GM18873 (cell line): ENCODE measurements around the gene PHKA2.
"Not testable (repeated sequence)": the region's sequence is repeated elsewhere in the genome, so short reads cannot be mapped to it uniquely, and the experiment has no call there.

Experiments
- ATAC-seq: cut with Tn5 transposase; IDR thresholded peaks from one replicate; pipeline ENCODE4 v1.9.1; 2021; ENCODE audit warnings: mild to moderate bottlenecking, moderate library complexity, moderate number of reproducible peaks; ENCODE audit not compliant: unreplicated experiment, low FRiP score

The PHKA2 gene

DNA sequence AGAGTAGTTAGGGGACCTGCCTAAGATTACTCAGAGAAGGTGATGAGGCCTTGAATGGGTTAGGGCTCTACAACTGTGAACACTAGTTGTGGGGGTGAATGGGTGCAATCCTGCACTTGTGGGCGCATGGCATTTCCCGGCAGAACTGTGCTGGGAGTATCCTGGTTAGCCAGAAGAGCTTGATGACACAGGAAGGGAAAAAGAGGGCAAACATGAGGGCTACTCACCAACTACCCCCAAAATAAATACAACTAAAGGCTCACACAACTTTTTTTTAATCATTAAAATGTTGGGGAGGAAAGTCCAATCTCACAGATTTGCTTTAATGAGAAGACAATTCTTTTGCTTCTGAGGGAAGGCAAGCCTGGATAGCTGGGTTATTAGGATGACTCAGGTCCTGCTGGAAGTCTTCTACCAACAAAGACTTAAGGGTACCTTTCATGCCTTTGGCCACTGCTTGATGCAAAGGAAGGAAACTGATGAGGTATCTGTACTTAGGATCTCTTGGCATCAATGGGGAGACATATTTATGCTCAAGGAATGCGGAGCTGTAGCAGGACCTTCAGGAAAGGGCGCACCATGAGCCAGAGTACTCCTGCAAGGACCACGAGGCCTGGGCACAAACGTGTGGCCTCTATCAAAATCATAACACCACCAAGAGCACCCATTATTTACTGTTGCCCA is 2.6 kb downstream of the PHKA2 start:
- no peak for ATAC-seq

GRCh38 chrX:18980262-18980661 is 3.7 kb downstream of the PHKA2 start:
- ATAC-seq, result not testable (repeated sequence)

GRCh38 chrX:18974993-18975392 is 8.9 kb downstream of the PHKA2 start:
- ATAC-seq, result no peak

DNA sequence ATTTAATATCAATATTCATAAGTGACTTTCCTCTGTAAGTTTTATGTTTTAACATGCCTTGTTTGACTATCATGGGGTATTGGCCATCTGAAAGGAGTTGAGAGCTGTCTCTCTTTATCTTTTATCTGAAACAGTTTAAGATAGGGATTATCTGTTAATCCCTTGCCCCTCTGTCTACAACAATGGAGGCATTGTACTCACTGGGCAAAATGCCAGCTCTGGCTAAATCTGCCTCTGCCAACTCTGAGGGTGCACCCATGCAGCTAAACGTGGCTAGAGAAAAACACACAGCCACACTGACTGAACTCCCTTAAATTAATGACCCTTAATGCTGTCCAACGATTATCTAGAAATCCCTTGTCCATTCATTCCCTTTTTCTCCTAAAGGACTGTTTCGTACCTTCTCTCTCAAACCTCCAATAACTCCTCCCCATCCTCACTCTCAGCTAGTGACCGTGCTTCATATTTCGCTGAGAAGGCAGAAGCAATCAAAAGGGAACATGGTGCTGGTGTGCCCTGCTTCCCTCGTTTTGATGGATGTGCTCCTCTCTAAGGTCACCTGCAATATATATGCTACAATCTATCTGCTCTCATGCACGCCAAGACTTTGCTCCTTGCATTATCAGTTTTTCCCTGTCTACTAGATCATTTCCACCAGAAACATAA is 10.3 kb downstream of the PHKA2 start:
- no peak for ATAC-seq

DNA sequence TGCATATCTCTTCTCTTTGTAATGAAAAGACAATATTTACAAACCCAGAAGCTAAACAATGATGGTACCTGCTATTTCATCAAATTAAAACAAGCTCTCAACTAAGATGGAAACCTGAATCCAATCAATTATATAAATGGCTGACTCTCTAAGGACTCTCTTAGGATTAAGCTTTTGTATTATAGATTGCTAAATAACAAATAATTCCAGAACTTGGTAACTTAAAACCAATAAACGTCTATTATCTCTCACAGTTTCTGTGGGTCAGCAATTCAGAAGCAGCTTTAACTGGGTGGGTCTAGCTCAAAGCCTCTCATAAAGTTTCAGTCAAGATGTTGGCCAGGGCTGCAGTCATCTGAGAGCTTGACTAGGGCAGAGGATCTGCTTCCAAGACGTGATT is 12.4 kb downstream of the PHKA2 start:
- ATAC-seq, result no peak

DNA sequence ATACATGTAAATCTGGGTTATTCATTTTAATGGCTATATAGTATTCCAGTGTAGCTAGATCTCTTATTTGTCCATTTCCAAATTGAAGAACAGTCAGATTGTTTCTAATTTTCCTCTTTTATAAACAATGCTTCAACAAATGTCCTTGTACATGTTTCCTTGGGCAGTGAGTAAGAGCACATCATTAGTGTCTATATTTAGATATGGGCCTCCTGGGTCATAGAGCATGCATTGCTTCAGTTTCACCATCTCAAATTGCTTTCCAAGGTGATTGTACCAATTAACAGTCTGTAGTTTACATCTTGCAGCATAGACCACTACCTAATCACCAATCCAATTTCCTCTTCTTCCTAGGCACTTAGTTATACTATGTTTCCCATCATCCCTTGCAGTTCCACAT is 13.4 kb downstream of the PHKA2 start:
- no peak for ATAC-seq

GRCh38 chrX:18966624-18967023 is 17.3 kb downstream of the PHKA2 start:
- no peak for ATAC-seq

DNA sequence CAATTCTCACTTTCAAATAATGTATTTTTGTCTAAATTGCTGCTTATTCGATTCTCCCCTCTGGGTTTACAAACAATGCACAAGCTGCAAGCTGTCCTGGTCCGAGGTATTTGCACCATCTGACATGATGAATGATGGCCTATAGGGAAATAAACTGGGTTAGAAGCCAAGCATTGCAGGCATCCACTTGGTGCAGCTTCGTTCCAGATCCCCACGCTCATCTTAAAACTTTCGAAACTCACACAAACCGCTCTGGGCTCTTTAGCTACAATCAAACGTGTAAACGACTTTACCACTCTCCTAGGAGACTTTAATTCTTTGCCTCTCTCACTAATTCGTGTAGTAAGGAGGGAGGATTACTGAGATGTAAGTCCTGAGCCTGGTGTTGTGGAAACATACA is 19.0 kb downstream of the PHKA2 start:
- ATAC-seq, result no peak

GRCh38 chrX:18964026-18964425 is 19.9 kb downstream of the PHKA2 start:
- ATAC-seq, result no peak

DNA sequence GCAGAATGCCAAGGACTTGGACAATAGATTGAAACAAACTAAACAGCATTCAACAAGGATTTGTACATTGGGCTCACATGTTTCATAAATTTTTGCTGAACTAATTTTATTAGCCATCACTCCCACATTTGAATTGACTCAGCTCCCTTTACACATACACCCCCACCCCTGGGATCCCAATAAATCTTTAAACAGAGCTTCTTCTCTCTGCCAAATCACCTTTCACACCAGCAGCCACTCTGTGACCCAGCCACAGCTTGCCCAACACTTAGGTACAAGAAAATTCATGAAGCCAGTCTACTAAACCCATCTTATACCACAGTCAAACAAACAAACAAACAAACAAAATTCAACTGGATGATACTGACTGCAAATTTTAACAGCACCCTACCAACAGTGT is 21.6 kb downstream of the PHKA2 start:
- ATAC-seq, result no peak

DNA sequence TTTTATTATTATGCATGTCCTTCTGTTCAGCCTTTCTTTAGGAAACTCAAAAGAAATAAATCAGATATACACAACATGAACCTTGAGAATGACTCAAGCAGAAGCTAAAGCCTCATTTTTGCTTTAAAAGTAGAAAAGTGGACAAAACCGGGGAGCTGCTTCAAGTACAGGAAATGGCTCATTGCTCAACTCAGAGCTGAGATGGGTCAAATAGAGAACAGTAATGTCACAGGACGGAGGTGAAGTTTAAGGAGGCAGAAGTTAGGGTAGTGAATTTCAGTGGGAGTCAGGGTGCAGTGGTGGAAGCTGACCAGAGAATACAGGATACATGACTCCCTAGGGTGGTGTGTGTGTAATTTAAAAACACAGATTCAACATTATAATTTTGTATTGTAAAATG is 22.2 kb downstream of the PHKA2 start:
- ATAC-seq, result no peak

GRCh38 chrX:18956303-18957032 is 27.4 kb downstream of the PHKA2 start:
- no peak for ATAC-seq

DNA sequence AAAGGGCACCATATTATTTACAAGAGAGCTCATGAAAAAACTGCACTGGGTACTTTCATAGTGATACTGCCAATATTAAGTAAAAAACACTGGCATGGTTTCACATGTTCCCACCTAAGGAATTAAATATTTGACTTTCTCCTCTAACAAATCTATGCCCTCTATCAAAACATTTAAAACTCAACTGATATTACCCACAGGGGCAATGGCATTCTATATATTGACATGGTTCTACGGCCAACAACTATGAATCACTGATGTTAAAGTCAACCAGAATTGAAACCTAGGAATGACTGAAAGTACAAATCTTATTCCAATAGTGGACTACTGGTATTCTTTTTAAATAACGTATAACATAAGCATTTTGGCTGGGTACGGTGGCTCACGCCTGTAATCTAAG is 28.2 kb downstream of the PHKA2 start:
- ATAC-seq, result no peak

- no peak for ATAC-seq
Measured at GRCh38 chrX:18951032-18951431, 32.9 kb downstream of the PHKA2 start.

- ATAC-seq, result no peak
Measured at GRCh38 chrX:18949944-18950301, 34.0 kb downstream of the PHKA2 start.

DNA sequence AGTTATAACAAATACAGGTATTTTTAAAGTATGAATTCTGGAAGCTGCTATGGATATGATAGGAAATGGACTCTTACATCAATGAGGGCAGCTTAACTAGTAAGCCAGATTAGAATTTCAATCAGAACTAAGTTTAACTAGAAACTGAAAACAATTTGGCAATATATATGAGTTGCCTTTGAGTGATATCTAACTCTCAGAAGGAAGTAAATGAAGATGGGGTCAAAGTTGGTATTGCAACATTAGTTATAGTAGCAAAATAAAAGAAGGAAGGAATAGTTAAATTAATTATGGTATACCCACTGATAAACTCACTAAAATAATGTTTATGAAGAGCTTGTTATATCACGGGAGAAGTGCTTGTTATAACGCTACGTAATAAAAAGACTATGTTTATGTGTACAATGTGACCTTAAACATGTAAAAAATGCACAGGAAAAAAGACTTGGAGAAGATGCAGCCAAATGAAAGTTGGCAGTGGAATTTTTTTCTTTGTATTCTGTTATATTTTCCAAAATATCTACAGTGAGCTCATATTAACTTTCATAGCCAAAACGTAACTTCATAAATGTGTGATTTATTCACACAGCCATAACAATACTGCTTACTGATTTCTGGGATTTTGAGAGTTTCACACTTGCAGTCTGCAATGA is 34.5 kb downstream of the PHKA2 start:
- ATAC-seq, result no peak

GRCh38 chrX:18946611-18947010 is 37.3 kb downstream of the PHKA2 start:
- ATAC-seq, result no peak

DNA sequence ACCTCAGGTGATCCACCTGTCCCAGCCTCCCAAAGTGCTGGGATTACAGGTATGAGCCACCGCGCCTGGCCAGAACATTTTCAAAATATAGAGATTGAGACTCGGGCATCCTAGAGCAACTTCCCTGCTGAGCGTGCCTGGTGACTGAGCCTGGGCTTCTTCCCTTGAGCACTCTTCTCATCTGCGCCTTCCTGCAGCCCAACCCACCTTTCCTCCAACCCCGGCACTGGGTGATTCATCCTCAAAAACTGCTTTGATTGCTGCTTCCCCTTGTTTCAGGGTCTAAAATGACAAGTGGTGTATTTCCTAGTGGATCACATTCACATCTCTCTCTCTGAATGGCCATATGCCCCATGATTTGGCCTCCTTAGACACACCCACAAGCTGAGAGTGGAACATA is 37.8 kb downstream of the PHKA2 start:
- ATAC-seq, result no peak

DNA sequence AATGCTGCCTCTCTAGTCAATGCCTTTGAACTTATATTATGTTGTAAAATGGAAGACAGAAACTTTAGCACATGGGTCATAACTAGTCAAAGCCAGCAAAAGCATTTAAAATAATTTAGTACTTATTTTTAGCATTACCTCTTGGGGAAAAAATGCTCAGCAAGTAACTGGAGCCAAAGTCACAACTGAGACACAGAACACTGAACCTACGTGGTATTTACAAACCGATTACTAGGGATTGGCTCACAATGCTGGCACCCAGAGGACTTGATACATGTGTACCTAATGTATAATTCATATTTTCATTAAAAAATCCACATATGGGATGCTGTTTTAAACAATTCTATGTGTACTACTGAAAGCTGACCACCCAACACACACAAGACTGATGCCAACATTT is 38.4 kb downstream of the PHKA2 start:
- no peak for ATAC-seq

GRCh38 chrX:18944482-18944881 is 39.4 kb downstream of the PHKA2 start:
- ATAC-seq, result no peak

- no peak for ATAC-seq
Measured at GRCh38 chrX:18941896-18942295, 42.0 kb downstream of the PHKA2 start.
